PC-3 (cell line): ENCODE measurements around the gene OR2H1.

ENCODE experiments used
- EZH2 ChIP-seq: fragments of 300-600 bp; sonication (generic); IDR thresholded peaks from one replicate; pipeline ENCODE4 v1.6.1; 2017; ENCODE audit warnings: antibody characterized with exemption, mild to moderate bottlenecking, low read length; ENCODE audit not compliant: unreplicated experiment
- TF ChIP-seq, protein P1 (sequence below): fragments of 300-600 bp; sonication (generic); conservative IDR thresholded peaks from 2 replicates; pipeline ENCODE4 v1.5.1; 2017; ENCODE audit warnings: antibody characterized with exemption, low read depth, mild to moderate bottlenecking, low read length

- TF ChIP-seq, protein P1, sequence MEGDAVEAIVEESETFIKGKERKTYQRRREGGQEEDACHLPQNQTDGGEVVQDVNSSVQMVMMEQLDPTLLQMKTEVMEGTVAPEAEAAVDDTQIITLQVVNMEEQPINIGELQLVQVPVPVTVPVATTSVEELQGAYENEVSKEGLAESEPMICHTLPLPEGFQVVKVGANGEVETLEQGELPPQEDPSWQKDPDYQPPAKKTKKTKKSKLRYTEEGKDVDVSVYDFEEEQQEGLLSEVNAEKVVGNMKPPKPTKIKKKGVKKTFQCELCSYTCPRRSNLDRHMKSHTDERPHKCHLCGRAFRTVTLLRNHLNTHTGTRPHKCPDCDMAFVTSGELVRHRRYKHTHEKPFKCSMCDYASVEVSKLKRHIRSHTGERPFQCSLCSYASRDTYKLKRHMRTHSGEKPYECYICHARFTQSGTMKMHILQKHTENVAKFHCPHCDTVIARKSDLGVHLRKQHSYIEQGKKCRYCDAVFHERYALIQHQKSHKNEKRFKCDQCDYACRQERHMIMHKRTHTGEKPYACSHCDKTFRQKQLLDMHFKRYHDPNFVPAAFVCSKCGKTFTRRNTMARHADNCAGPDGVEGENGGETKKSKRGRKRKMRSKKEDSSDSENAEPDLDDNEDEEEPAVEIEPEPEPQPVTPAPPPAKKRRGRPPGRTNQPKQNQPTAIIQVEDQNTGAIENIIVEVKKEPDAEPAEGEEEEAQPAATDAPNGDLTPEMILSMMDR, result no peak
- no peak for TF ChIP-seq EZH2
Measured at GRCh38 chr6:29479560-29479959, 22.6 kb downstream of the OR2H1 start.
